NK-92 (cell line): ENCODE measurements around the gene NR1I2.

Experiments used
- DNase-seq: peaks from one replicate; lab custom pipeline; 2025; ENCODE audit not compliant: unreplicated experiment; lab: John Stamatoyannopoulos, UW

The NR1I2 gene

DNA sequence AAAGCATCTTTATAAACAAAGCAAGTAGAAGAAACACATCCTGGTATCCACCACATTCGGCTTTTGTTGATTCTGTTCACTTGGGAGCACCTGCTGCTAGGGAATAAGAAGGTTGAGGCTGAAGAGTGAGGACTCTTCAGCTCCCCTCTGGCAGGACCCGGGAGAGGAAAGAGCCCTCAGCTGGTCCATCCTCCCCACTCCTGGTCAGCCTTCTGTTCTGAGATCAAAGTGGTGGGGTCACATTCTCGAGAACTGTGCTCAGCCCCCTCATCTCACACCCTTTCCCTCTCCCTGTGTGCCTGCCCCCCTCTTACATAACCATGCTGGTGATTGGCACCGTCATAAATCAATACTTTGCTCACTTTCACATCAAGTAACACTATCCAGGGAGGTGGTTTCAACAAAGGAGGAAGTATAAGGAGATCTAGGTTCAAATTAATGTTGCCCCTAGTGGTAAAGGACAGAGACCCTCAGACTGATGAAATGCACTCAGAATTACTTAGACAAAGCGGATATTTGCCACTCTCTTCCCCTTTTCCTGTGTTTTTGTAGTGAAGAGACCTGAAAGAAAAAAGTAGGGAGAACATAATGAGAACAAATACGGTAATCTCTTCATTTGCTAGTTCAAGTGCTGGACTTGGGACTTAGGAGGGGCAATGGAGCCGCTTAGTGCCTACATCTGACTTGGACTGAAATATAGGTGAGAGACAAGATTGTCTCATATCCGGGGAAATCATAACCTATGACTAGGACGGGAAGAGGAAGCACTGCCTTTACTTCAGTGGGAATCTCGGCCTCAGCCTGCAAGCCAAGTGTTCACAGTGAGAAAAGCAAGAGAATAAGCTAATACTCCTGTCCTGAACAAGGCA, at the start of gene NR1I2:
Gene NR1I2, plus strand, starts transcription at position 772 of the 869 bp plus-strand sequence.
- no peak for DNase-seq

DNA sequence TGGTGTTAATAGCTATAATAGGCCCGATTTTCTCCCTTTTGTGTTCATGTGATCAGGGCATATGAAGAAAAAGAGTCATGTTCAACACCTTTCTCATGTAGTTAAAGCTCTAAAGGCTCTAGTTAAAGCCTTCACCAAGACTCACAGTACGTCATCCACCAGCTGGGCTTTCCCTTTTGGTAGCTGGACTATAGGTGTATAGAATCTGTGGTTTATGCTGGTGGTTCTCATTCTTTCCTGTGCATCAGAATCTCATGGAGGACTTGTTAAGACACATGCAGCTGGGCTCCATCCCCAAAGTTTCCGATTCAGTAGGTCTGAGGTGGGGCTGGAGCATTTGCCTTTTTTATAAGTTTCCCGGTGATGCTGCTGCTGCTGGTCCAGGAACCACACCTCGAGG, 48.1 kb upstream of the NR1I2 start:
- no peak for DNase-seq

DNA sequence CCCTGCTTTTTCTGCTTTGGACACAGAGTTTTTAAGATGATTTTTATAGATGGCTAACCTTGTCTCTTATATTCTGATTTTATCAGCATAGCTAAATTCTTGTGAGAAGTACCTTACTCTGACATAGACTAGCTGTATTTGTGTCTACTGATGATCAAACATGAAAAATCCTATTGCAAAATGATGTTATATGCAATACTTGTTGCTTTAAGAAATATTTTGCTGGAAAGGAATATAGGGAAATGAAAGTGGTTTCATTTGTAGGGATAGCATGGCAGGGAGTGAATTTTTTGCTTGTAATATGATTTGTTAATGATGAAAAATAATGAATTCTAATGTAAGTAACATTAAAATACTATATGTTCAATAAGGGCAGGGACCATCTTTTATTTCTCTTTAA, 43.2 kb upstream of the NR1I2 start:
- DNase-seq, result no peak

DNA sequence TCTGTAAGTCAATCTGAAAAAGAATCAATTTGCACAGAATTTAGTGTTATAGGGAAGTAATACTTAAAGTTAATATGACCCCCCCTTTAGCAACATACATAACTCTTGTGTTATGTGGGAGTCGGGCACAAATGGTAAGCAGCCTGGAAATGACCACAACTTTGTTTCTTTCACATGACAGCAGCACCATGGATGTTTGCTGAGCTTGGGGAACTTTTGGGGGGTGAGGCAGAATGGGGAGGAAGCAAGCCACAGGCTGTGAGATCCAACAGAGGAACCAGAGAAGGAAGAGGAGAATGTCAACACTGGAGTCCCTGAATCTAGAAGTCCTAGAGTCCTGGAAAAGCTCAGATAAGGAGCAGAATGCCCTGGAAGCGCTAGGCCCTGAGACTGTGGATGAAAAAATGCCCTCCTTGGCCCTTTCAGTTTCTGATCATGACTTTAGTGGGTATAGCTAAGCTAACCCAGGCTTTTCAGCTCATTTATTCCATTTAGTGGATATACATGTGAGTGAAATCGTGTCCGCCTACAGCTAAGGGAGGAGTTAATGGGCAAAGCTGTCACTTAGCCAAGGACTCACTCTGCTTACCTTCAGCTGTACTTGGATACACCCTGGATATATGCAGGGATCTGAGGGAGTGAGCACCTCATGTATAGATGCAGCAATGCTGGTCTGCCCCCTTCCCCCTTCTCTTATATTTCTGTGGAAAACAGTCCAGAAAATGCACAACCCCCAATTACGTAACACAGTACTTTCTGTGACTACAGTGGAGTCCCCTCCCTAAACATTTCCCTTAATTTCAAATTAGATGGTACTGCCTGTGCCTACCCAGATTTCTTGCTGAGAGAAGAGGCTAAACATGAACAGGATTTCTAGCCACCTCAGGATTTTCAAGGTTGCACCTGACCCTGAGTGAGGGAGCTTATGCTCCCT, 40.0 kb upstream of the NR1I2 start:
- no peak for DNase-seq

DNA sequence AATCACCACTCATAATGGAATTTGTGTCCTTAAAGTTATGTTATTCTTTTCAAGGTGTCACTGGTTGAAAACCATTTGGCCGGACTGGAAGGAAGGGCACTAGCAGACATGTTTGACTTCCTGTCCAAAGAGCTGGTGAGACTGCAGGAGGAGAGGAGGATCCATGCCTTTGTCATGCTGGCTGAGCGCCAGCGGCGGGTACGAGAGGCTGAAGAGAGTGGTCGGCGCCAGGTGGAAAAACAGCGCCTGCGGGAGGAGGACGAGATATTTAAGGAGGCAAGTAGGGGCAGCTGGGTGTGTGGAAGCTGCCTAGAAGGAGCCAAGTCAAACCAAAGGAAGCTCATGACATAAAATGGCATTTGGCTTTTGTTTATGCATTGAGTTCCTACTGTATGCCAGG, 38.0 kb upstream of the NR1I2 start:
- DNase-seq, result no peak

DNA sequence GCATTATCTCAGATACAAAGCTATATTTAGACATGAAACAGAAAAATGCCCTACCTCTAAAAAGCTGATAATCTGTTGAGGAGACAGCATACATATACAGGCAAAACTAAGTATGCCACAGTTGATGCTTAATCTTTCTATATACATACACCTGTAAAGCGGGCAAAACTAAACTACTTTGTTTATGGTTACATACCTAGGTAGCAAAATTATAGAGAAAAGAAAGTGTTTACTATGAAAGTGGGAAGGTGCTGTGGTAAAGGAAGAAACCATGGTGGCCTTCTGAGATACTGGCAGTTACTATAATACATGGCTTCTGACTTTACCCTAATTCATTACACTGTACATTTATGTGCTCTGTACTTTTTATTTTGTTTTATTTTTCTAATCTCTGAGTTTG, 36.0 kb upstream of the NR1I2 start:
- DNase-seq, result no peak

DNA sequence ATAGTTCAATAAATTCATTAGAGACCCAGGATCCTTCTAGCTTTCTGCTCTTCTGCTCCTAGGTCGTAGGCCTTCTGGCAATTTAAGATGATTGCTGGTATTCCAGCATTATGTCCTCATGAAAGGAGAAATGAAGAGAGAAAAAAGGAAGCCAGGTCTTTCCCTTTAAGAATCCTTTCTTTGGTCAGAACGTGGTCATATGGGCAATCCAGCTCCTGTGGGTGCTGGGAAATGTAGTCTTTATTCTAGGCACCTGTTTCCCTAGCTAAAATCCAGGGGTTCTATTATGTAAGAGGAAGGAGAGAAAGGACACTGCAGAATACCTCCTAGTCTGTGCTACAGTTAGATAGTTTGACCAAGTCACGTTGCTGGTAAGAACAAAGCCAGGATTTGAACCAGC, 35.5 kb upstream of the NR1I2 start:
- no peak for DNase-seq

DNA sequence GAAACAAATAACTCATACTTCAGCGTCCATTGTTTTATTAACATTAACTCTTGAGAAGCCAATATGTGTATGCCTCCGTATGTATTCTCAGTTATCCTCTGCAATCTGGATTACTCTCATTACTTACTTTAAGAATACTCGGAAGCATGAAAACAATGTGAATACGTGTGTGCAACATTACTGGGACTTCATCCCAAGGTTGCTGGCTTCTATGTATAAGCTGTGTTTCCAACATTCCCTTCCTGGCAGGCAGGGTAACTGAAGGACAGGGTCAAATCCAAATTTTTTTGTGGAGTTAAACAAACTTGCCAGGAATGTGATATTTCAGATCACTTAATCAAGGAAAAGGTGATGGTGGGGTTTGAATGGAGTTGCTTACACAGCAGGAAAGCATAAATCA, 34.5 kb upstream of the NR1I2 start:
- DNase-seq, result no peak

DNA sequence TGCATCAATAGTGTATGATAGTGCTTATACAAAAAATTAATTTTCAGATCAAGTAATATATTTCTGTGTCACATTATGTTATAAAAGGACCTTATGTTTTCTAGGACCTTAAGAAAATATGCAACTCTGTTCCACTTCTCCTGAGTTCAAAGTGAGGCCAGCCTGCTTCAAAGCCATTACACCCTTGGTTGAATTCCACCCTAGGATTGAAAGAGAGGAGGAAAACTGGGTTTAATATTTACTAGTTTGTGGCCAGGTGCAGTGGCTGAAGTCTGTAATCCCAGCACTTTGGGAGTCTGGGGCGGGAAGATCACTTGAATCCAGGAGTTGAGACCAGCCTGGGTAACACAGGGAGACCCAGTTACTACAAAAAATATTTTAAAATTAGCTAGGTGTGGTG, 32.9 kb upstream of the NR1I2 start:
- no peak for DNase-seq

DNA sequence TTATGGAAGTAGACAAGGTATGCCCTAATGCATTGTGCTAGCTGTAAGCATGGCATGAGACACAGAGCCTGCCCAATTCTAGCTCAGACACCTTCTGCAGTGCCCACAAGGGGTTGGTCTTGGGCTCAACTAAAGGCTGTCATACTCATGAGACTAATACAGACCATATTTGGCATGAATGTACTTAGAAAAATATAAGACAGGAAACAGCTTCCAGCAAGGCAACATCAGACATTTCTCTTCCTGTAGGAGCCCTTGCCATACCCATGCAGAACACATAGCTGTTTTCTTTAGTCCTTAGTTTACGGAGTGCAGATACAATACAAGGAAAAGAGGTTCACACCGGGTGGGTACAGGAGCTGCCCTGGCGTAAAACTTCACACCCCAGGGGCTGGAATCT, 30.5 kb upstream of the NR1I2 start:
- no peak for DNase-seq

DNA sequence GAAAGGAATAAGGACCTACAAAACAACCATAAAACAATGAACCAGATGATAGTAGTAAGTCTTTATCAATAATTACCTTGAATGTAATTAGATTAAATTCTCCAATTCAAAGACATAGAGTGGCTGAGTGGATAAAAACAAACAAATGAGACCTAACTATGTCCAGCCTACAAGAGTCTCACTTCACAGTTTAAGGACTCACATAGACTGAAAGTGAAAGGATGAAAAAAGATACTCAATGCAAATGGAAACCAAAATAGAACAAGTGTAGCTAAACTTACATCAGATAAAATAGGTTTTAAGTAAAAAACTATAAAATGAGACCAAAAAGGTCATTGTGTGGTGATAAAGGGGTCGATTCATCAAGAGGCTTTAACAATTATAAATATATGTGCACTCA, 21.9 kb upstream of the NR1I2 start:
- no peak for DNase-seq

DNA sequence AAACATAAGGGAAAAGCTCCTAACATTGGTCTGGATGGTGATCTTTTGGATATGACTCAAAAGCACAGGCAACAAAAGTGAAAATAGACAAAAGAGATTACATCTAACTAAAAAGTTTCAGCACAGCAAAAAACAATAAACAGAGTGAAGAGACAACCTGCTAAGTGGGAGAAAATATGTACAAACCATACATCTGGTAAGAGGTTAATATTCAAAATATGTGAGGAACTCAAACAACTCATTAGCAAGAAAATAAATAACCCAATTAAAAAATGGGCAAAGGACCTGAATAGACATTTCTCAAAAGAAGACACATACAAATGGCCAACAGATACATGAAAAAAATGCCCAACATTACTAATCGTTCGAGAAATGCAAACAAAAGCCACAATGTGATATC, 19.0 kb upstream of the NR1I2 start:
- no peak for DNase-seq

DNA sequence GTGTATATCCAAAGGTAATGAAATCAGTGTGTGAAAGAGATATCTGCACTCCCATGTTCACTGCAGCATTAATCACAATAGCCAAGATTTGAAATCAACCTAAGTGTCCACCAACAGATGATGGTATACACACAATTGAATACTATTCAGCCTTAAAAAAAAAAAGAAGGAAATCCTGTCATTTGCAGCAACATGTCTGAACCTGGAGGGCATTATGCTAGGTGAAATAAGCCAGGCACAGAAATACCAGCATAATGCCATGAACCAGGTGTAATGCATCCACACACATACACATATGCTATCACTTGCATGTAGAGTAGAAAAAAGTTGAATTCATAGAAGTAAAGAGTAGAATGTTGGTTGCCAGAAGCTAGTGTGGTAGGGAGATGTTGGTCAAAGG, 18.4 kb upstream of the NR1I2 start:
- no peak for DNase-seq

DNA sequence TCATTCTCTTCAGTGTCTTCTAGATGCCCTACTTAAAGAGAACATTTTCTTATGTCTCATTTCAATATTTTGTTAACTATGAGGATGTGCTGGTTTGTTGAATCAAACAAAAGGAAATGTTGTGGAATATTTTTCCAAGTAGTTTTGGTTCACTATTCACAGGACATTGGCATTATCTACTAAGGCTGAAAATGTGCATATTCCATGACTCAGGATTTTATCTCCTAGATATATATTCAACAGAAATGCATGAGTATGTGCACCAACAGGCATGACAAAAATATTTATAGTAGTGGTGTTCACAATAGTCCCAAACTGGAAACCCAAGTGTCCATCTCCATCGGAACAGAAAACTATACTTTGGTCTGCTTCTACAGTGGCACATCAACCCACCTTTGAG, 16.7 kb upstream of the NR1I2 start:
- DNase-seq, result no peak

DNA sequence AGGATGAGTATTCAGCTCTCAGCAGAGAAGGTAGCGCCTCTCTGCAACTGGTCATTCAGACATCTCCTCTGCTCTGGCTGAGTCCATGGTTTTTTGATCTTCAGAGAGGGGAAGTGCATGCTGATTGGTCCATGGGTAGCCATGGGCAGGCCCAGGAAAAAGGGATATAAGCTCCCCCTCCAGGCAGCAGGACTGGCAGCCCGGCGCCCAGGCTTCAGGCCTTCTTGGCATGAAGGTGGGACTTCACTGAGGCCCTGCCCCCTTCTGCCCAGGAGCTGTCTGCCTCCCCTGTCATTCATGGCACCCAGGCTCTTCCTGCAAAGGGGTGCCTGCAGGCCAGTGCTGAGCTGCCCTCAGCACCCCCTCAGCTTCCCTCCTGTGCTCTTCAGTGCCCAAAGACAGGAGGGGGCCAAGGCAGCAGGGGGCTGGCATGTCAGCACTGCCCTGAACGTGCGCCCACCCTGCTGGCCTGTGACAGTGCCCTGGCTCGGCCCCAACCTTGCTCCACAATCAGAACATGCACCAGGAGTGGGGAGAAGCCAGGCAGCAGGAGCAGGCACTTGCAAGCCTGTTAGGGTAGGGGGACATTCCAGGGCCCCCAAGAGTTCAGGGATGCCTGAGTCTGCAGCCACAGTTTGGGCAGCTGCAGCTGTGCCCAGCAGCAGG, 13.8 kb upstream of the NR1I2 start:
- DNase-seq, result no peak

DNA sequence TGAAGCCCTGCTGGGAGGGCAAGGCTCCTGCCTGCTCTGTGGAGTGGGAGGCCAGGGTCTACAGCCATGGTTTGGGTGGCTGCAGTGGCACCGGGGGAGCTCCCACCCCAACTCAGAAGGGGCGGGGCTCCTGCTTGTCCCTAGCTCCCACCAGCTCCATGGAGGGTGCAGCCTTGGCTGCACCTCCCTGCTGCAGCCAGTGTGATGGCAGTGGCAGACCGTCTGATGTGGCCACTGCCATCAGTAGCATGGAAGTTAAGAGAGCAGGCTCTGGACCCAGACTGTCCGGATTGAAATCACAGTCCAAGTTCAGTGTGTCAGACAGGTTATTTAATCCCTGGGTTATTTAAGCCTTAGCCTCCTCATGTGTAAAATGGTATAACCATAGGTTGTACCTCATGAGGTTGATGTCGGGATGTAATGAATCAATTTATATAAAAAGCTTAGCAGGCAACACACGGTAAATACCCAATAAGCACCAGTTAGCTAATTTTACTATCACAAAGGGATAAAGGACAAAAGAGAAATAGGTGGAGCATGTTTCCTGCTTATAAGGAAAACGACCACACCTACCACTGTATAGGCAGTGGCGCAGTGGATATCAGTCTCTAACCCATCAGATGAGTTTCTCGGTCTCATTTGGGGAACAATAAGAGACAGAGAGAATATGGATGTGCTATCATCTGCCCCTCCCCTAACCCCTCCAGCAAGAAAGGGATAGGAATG, 13.1 kb upstream of the NR1I2 start:
- DNase-seq, result no peak

DNA sequence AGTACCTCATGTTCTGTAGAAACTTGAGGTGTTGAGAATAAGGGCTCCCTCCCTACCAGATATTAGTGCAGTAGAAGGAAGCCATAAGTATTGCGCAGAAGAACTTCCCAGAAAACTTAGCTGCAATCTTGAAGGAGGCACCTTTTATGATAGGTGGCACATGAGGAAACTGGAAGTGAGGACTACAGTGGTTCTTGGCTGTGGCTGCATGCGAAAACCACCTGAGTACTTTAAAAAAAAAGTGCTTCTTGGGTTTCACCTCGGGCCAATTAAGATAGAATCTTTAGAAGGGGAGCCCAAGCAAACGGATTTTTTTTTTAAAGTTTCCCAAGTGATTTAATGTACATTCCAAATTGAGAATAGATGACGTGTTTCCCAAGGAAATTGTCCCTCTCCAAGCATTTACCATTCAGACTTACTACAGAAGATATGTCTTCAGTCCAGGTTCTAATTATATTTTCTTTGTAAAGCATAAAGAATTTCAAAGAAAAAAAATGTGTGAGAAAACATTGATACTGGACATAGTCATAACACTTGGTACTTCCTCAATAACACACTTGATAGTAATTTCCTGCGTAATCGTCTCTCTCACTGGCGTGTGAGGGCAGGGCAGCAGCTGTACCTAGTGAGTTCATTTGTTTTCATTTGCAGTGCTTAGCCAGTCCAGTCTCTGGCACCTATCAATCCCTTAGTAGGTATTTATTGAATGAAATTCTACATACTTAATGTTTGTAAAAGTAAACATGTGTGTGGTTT, 12.3 kb upstream of the NR1I2 start:
- no peak for DNase-seq

DNA sequence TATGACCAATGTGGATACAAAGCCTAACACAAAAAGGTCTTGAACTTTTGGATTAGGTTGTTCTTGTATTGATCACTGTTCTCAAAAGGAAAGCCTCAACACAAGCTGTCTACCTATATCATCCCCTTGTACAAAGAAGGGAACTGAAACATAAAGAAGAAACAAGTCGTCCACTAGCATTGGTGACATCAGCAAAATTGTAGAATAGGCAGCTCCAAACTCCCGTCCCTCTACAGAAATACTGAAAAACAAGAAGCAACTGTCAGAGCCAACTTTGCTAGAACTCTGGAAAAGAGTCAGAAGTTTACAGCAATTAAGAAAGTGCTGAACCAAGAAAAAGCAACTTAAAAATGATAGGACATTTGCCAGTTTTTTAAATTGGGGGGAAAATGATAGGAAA, 7.5 kb upstream of the NR1I2 start:
- no peak for DNase-seq

DNA sequence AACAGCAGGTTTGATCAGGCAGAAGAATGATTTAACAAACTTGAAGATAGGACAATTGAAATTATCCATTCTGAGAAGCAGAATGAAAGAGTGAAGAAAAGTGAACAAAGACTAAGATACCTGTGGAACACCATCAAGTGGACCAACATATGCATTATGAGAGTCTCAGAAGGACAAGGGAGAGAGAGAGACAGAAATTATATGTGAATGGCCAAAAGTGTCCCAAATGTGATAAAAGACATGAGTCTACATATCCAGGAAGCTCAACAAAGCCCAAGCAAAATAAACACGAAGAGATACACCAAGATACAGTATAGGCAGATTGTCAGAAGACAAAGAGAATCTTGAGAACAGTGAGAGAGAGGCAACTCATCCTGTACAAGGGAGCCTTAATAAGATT, 5.6 kb upstream of the NR1I2 start:
- DNase-seq, result no peak

DNA sequence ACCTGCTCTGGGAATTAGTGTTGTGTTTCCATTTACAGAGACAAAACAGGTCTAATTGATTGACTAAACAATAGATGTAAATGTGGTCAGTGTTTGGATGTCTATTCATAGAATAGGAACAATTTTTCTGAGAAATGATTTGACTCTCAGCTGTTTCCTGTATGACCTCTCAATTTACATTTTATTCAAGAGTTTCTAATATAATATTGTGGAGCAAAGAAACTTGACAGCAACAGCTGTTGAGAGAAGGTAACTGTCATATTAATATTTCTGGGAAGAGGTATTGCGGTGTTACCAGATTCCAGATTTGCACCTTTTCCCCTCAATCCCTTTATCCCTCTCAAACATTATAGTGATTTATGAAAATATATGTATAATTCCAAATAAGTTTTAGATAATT, 3.7 kb upstream of the NR1I2 start:
- DNase-seq, result no peak
